Right cardiac atrium (tissue), 5 donors: Measurements from ENCODE around the gene SRGAP2C. TPM values are rescaled to one million over a fixed set of nuclear protein-coding genes. Genes with fewer than 3 reads are reported as not detected.
A peak's percentile ranks its signal among the peaks of the same experiment; 100 is the strongest.
"Not testable (repeated sequence)": the region's sequence is repeated elsewhere in the genome, so short reads cannot be mapped to it uniquely, and the experiment has no call there.

Source experiments
- ATAC-seq, 2 donors: fragments of 200-7000 bp; cut with Tn5 transposase; one replicate each; pipeline versions ENCODE4 v1.8.0 to v1.9.1; 2020; ENCODE audit warnings: moderate library complexity in 2 of 2, mild to moderate bottlenecking in 1 of 2
- DNase-seq, 3 donors: peaks; one replicate each; pipeline ENCODE4 v3.0.0-alpha.2; 2020
- H3K27ac ChIP-seq: one replicate; pipeline ENCODE4 v1.5.1; 2013; ENCODE audit warnings: mild to moderate bottlenecking, low read length, control low read depth, moderate library complexity
- H3K27me3 ChIP-seq: one replicate; pipeline ENCODE4 v1.6.1; 2013; ENCODE audit not compliant: control insufficient read depth, insufficient read depth
- H3K4me1 ChIP-seq: one replicate; pipeline ENCODE4 v1.6.1; 2013; ENCODE audit warnings: low read length; ENCODE audit not compliant: control insufficient read depth, insufficient read depth
- H3K4me3 ChIP-seq: one replicate; pipeline ENCODE4 v1.5.1; 2013; ENCODE audit warnings: low read length, control low read depth
- H3K9me3 ChIP-seq: one replicate; pipeline ENCODE4 v1.6.1; 2013; ENCODE audit warnings: low read length; ENCODE audit not compliant: control insufficient read depth
- WGBS: extraction: QIAGEN DNeasy Blood & Tissue Kit; methylation state at CpG from one replicate; pipeline ENCODE4 v1.1.7; 2013; 5-methylcytosine and 5-hydroxymethylcytosine counted together
- intact Hi-C, 4 donors: fragments of 100-400 bp; cut with DNase I; formaldehyde crosslinking; loops; one replicate each; pipeline versions ENCODE4 v1.11.0 to v1.14.0; 2022 to 2023
- polyA plus RNA-seq: library from polyadenylated mRNA; stranded (reverse); fragments of 200-250 nt; gene quantifications from one replicate; pipeline ENCODE4 v1.2.3, GENCODE V29; 2013
- total RNA-seq, 4 donors: library from RNA; stranded (reverse); fragmentation: NEBNext Ultra II Directional; extraction: Animal tissue kit (Norgen Biotek cat#: 25700); gene quantifications; one replicate each; pipeline ENCODE4 v1.2.1, GENCODE V29; 2021
- donor health status: healthy with polysubstance abuse.
- donor health status: DM: no; HTN: yes; CAD: no.
- donor health status: DM: no; HTN: no; CAD: no.
- donor health status: DM: no; HTN: yes; CAD: no; lungs with severe emphysema.
- donor health status: DM: yes; HTN: yes; CAD: no.

Gene SRGAP2C
- total and polyA plus RNA-seq, 5 donors = 6.2 to 28.8 (median 23.6) TPM

- WGBS = 35% methylated on average over 1 of the region's 4 CpGs
These were observed 47.8 kb downstream of the SRGAP2C start for GRCh38 chr1:121232445-121233125.

GRCh38 chr1:121234090-121234759 is 49.5 kb downstream of the SRGAP2C start:
- H3K4me1 ChIP-seq, H3K27me3 ChIP-seq, ATAC-seq, H3K27ac ChIP-seq, intact Hi-C loops, H3K9me3 ChIP-seq, DNase-seq, H3K4me3 ChIP-seq: not testable (repeated sequence)
- WGBS = 0% methylated on average over 2 of the region's 6 CpGs

More at GRCh38 chr1:121232445-121233125, 47.8 kb downstream of the SRGAP2C start:
- H3K9me3 ChIP-seq, intact Hi-C loops, ATAC-seq, H3K4me1 ChIP-seq, H3K27me3 ChIP-seq, H3K4me3 ChIP-seq, DNase-seq, H3K27ac ChIP-seq: not testable (repeated sequence)

GRCh38 chr1:121238384-121238783 is 53.6 kb downstream of the SRGAP2C start:
- H3K27me3 ChIP-seq, intact Hi-C loops, H3K4me1 ChIP-seq, H3K27ac ChIP-seq, H3K9me3 ChIP-seq, ATAC-seq, H3K4me3 ChIP-seq, DNase-seq: not testable (repeated sequence)
- 86% methylated on average over 1 of the region's 1 CpG for WGBS

GRCh38 chr1:121243913-121244312 is 59.1 kb downstream of the SRGAP2C start:
- H3K4me1 ChIP-seq, H3K27ac ChIP-seq, H3K4me3 ChIP-seq, DNase-seq, intact Hi-C loops, H3K27me3 ChIP-seq, H3K9me3 ChIP-seq: not testable (repeated sequence)
- peak in 1 of 2 donors; percentile 84 for ATAC-seq
- 83% methylated on average over 1 of the region's 1 CpG for WGBS

GRCh38 chr1:121246399-121246798 is 61.6 kb downstream of the SRGAP2C start:
- intact Hi-C loops, H3K27ac ChIP-seq, H3K9me3 ChIP-seq, H3K4me1 ChIP-seq, DNase-seq, ATAC-seq, H3K27me3 ChIP-seq, H3K4me3 ChIP-seq: not testable (repeated sequence)
- WGBS = no CpG with 5 or more reads among the region's 2 CpGs

- H3K27me3 ChIP-seq, H3K4me1 ChIP-seq, H3K9me3 ChIP-seq, ATAC-seq, intact Hi-C loops, H3K4me3 ChIP-seq, H3K27ac ChIP-seq, DNase-seq: not testable (repeated sequence)
- no CpG with 5 or more reads among the region's 4 CpGs for WGBS
These were observed 67.9 kb downstream of the SRGAP2C start for GRCh38 chr1:121252656-121253055.

GRCh38 chr1:121254618-121255017 is 69.8 kb downstream of the SRGAP2C start:
- H3K27me3 ChIP-seq, ATAC-seq, H3K4me3 ChIP-seq, H3K27ac ChIP-seq, intact Hi-C loops, H3K9me3 ChIP-seq, H3K4me1 ChIP-seq, DNase-seq: not testable (repeated sequence)

- intact Hi-C loops, H3K27me3 ChIP-seq, DNase-seq, H3K4me1 ChIP-seq, H3K27ac ChIP-seq, H3K4me3 ChIP-seq, ATAC-seq, H3K9me3 ChIP-seq: not testable (repeated sequence)
- no CpG with 5 or more reads among the region's 2 CpGs for WGBS
These were observed 72.9 kb downstream of the SRGAP2C start for GRCh38 chr1:121257632-121258031.

GRCh38 chr1:121258134-121258533 is 73.4 kb downstream of the SRGAP2C start:
- H3K4me3 ChIP-seq, H3K27me3 ChIP-seq, H3K9me3 ChIP-seq, intact Hi-C loops, DNase-seq, ATAC-seq, H3K27ac ChIP-seq, H3K4me1 ChIP-seq: not testable (repeated sequence)
- 78% methylated on average over 2 of the region's 2 CpGs for WGBS

GRCh38 chr1:121260205-121260604 is 75.4 kb downstream of the SRGAP2C start:
- H3K4me3 ChIP-seq, DNase-seq, H3K27me3 ChIP-seq, H3K4me1 ChIP-seq, intact Hi-C loops, H3K9me3 ChIP-seq, H3K27ac ChIP-seq, ATAC-seq: not testable (repeated sequence)
- 72% methylated on average over 2 of the region's 2 CpGs for WGBS

GRCh38 chr1:121262163-121262562 is 77.4 kb downstream of the SRGAP2C start:
- DNase-seq, H3K4me1 ChIP-seq, intact Hi-C loops, H3K9me3 ChIP-seq, H3K4me3 ChIP-seq, H3K27me3 ChIP-seq, H3K27ac ChIP-seq: not testable (repeated sequence)
- WGBS = 56% methylated on average over 1 of the region's 2 CpGs
- peak; percentile 79 to 84 for ATAC-seq
